ENCODE data around the gene DOCK3.

GRCh38 chr3:50819882-50820281, 145.2 kb downstream of the DOCK3 start:
- no peak for TF ChIP-seq CTCF (conservative IDR thresholded peaks at IDR 0.05; ENCODE audit: low read depth, low read length)
- TF ChIP-seq EZH2 (IDR thresholded peaks at IDR 0.05; ENCODE audit: borderline replicate concordance, low read depth, low read length, poor library complexity, severe bottlenecking), result no peak
